ENCODE measurements around the gene OLFML2B.
A peak's percentile ranks its signal among the peaks of the same experiment; 100 is the strongest.

Gene OLFML2B

GRCh38 chr1:162009501-162010174 lies 14.0 kb downstream of the OLFML2B start:
- H3K27ac ChIP-seq: no peak overlapping the region
- H3K36me3 ChIP-seq (ENCODE audit: insufficient read depth, low read length): no peaks in the 10 kb centered on the region
- no peak for TF ChIP-seq FOXP2 (optimal IDR thresholded peaks at IDR 0.05; ENCODE audit: control extremely low read depth, extremely low read length, insufficient read depth)
- TF ChIP-seq EZH2 (IDR thresholded peaks at IDR 0.05): no peak
- no peak for TF ChIP-seq POLR2AphosphoS5 (IDR thresholded peaks at IDR 0.05; ENCODE audit: borderline replicate concordance, low read depth, low read length)
- no peak overlapping the region for H3K4me3 ChIP-seq
- peaks cover 6% of the 10 kb centered on the region; the same call in 1 of the 2 replicates for H3K9me3 ChIP-seq (ENCODE audit: low read depth, low read length)
- no peak for DNase-seq (ENCODE audit: low read depth, low spot score)
- no peak overlapping the region for H3K9ac ChIP-seq (ENCODE audit: insufficient read length)

- no peaks in the 10 kb centered on the region for H3K36me3 ChIP-seq (ENCODE audit: insufficient read depth, low read length)
- no peak for DNase-seq (ENCODE audit: low read depth, low spot score)
- H3K4me3 ChIP-seq: no peak overlapping the region
- no peak for TF ChIP-seq POLR2AphosphoS5 (IDR thresholded peaks at IDR 0.05; ENCODE audit: borderline replicate concordance, low read depth, low read length)
- no peak for TF ChIP-seq EZH2 (IDR thresholded peaks at IDR 0.05)
- no peak for TF ChIP-seq FOXP2 (optimal IDR thresholded peaks at IDR 0.05; ENCODE audit: control extremely low read depth, extremely low read length, insufficient read depth)
- no peak overlapping the region for H3K27ac ChIP-seq
- H3K9me3 ChIP-seq (ENCODE audit: low read depth, low read length): peaks cover 5% of the 10 kb centered on the region; the same call in 1 of the 2 replicates
- H3K9ac ChIP-seq (ENCODE audit: insufficient read length): no peak overlapping the region
Observed at GRCh38 chr1:162008799-162009198, 14.9 kb downstream of the OLFML2B start.

DNA sequence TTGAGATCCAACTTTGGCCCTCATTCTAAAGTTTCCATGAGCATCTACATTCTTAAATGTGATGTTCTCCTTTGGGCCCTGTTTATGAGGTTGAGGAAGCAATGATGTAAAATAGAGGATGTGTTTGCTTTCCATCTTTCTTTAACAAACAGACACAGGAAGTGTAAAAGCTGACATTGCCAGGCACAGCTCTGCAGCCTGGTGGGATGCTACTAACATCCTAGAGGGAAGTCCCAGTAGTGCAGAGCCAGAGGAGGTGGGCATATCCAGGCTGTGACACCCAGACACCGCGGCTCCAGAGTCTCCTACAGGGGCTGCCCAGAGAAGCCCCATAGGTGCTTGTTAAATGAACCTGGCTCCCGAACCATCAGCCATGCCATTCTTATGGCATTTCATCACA lies 16.2 kb downstream of the OLFML2B start:
- Histone ChIP-seq H3K4me3 (no peak overlapping the region), H3K27ac (no peak overlapping the region), H3K9ac (ENCODE audit: insufficient read length) (no peak overlapping the region), H3K9me3 (ENCODE audit: low read depth, low read length) (no peaks in the 10 kb centered on the region), H3K36me3 (ENCODE audit: insufficient read depth, low read length) (no peaks in the 10 kb centered on the region)
- TF ChIP-seq EZH2 (IDR thresholded peaks at IDR 0.05): no peak
- no peak for TF ChIP-seq FOXP2 (optimal IDR thresholded peaks at IDR 0.05; ENCODE audit: control extremely low read depth, extremely low read length, insufficient read depth)
- TF ChIP-seq POLR2AphosphoS5 (IDR thresholded peaks at IDR 0.05; ENCODE audit: borderline replicate concordance, low read depth, low read length): no peak
- no peak for DNase-seq (ENCODE audit: low read depth, low spot score)

DNA sequence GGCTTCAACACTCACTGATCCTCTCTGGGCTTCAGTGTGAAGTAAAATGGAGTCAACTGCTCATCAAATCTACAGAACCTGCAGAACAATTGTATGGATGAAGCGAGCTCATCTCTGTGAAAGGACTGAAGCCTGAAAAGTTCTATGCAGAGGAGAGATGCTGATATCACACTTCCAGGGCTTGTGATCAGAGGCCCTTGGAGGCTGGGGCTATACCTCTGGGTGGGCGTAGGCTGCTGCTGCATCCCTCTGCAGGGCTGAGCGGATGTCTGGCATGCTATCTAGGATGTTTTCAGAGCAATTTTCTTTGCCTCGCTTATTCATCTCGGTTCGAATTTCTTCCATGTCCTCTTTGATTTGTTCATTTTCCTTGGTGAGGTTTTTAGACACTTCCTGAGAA lies 17.6 kb downstream of the OLFML2B start:
- TF ChIP-seq EZH2 (IDR thresholded peaks at IDR 0.05) (no peak), FOXP2 (optimal IDR thresholded peaks at IDR 0.05; ENCODE audit: control extremely low read depth, extremely low read length, insufficient read depth) (no peak), POLR2AphosphoS5 (IDR thresholded peaks at IDR 0.05; ENCODE audit: borderline replicate concordance, low read depth, low read length) (no peak)
- no peak for DNase-seq (ENCODE audit: low read depth, low spot score)
- Histone ChIP-seq H3K36me3 (ENCODE audit: insufficient read depth, low read length) (no peaks in the 10 kb centered on the region), H3K9me3 (ENCODE audit: low read depth, low read length) (no peaks in the 10 kb centered on the region), H3K27ac (no peak overlapping the region), H3K4me3 (no peak overlapping the region), H3K9ac (ENCODE audit: insufficient read length) (no peak overlapping the region)

DNA sequence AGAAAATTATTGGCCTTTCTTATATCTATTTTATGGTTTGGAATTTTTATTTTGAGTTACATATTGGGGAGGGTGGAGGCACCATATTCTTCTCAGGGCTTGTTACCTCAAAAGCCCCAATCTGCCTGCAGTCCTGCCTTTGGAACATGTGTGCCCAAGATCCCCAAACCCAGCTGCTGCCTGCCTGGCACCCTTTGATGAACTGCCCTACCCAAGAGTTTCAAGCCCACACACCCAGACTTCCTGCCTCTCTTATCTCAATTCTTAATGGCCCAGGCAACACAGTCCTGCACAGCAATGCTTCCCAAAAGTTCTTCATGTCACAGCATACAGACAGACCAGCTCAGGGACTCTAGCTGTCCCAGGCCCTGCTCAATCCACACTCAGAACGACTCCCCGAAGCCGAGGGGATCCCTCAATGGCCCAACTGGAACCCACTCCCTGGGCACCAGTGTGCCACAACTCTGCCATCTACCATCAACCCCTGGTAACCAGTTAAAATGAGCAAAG lies 19.2 kb downstream of the OLFML2B start:
- H3K27ac ChIP-seq: peak overlapping the region; percentile 98
- peak overlapping the region; percentile 66 for H3K9ac ChIP-seq (ENCODE audit: insufficient read length)
- DNase-seq (ENCODE audit: low read depth, low spot score): no peak
- H3K4me3 ChIP-seq: peak overlapping the region; percentile 72
- no peaks in the 10 kb centered on the region for H3K36me3 ChIP-seq (ENCODE audit: insufficient read depth, low read length)
- H3K9me3 ChIP-seq (ENCODE audit: low read depth, low read length): no peaks in the 10 kb centered on the region
- TF ChIP-seq FOXP2 (optimal IDR thresholded peaks at IDR 0.05; ENCODE audit: control extremely low read depth, extremely low read length, insufficient read depth) (no peak), POLR2AphosphoS5 (IDR thresholded peaks at IDR 0.05; ENCODE audit: borderline replicate concordance, low read depth, low read length) (no peak), EZH2 (IDR thresholded peaks at IDR 0.05) (no peak)

DNA sequence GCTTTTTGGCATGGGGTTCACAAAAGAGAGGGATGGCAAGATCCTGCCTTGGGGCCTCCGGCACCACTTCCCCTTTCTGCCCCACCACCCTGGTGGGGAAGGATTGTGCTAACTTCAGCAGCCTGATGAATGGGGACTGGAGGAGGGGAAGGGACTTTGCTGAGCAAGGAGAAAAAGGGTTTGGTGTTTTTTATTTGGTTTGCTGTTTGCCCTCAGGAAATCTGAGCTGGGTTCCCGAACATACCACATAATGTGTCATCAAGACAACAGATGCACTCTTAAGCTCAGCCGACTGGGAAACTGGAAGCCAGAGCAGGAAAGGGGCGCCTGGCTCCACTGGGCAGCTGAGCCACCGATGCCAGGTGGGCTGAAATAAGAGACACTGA lies 19.8 kb downstream of the OLFML2B start:
- Histone ChIP-seq H3K9ac (ENCODE audit: insufficient read length) (peak overlapping the region; percentile 71), H3K9me3 (ENCODE audit: low read depth, low read length) (no peaks in the 10 kb centered on the region), H3K27ac (peak overlapping the region; percentile 98), H3K4me3 (peak overlapping the region; percentile 72), H3K36me3 (ENCODE audit: insufficient read depth, low read length) (no peaks in the 10 kb centered on the region)
- peak; percentile 79 for TF ChIP-seq POLR2AphosphoS5 (IDR thresholded peaks at IDR 0.05; ENCODE audit: borderline replicate concordance, low read depth, low read length)
- TF ChIP-seq EZH2 (IDR thresholded peaks at IDR 0.05): no peak
- peak; percentile 98 for DNase-seq (ENCODE audit: low read depth, low spot score)

- Histone ChIP-seq H3K36me3 (ENCODE audit: insufficient read depth, low read length) (no peaks in the 10 kb centered on the region), H3K27ac (peak overlapping the region; percentile 98), H3K9ac (ENCODE audit: insufficient read length) (peak overlapping the region; percentile 71), H3K9me3 (ENCODE audit: low read depth, low read length) (no peaks in the 10 kb centered on the region), H3K4me3 (peak overlapping the region; percentile 72)
- no peak for DNase-seq (ENCODE audit: low read depth, low spot score)
- no peak for TF ChIP-seq POLR2AphosphoS5 (IDR thresholded peaks at IDR 0.05; ENCODE audit: borderline replicate concordance, low read depth, low read length)
- no peak for TF ChIP-seq FOXP2 (optimal IDR thresholded peaks at IDR 0.05; ENCODE audit: control extremely low read depth, extremely low read length, insufficient read depth)
Observed at GRCh38 chr1:162003061-162003829, 20.4 kb downstream of the OLFML2B start.

DNA sequence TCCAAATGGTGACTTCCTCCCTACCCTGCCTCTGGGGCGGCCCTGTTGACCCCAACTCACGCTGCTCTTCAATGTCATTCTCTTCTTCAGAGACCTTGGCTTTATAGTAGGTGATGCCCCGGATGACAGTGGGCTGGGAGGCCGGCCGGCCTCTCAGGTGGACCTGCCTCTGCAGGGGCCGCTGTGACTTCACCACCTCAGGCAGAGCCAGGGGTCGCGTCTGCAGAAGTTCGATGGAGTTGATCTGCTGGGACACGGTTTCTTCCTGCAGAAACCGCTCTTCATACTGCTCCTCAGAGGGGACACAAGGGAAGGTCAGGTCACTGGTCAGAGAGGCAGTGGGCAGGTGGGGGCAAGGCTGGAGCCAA lies 23.6 kb downstream of the OLFML2B start:
- TF ChIP-seq EZH2 (IDR thresholded peaks at IDR 0.05) (no peak), FOXP2 (optimal IDR thresholded peaks at IDR 0.05; ENCODE audit: control extremely low read depth, extremely low read length, insufficient read depth) (no peak), POLR2AphosphoS5 (IDR thresholded peaks at IDR 0.05; ENCODE audit: borderline replicate concordance, low read depth, low read length) (no peak)
- no peak overlapping the region for H3K4me3 ChIP-seq
- no peaks in the 10 kb centered on the region for H3K36me3 ChIP-seq (ENCODE audit: insufficient read depth, low read length)
- no peaks in the 10 kb centered on the region for H3K9me3 ChIP-seq (ENCODE audit: low read depth, low read length)
- DNase-seq (ENCODE audit: low read depth, low spot score): no peak
- no peak overlapping the region for H3K9ac ChIP-seq (ENCODE audit: insufficient read length)
- no peak overlapping the region for H3K27ac ChIP-seq
